ENCODE measurements around the gene FADS3. TPM values are rescaled to one million over a fixed set of nuclear protein-coding genes. Genes with fewer than 3 reads are reported as not detected.

Gene FADS3
- total RNA-seq, 4 donors from 2014 or later, result 12.7 to 24.7 (median 17.9) TPM

- 86% methylated on average over 8 of the region's 12 CpGs for WGBS
- H3K4me3 ChIP-seq, result no peak overlapping the region
- no peaks in the 10 kb centered on the region for H3K9me3 ChIP-seq
- H3K4me1 ChIP-seq, result no peaks in the 10 kb centered on the region
- peak overlapping the region; percentile 1 for H3K27ac ChIP-seq
- H3K36me3 ChIP-seq, result peaks cover 22% of the 10 kb centered on the region
- no peak for DNase-seq (ENCODE audit: low spot score in 2 of 2)
- no peak for TF ChIP-seq POLR2A (IDR thresholded peaks at IDR 0.05)
- no peak for TF ChIP-seq EP300 (IDR thresholded peaks at IDR 0.05)
- TF ChIP-seq POLR2AphosphoS5 (IDR thresholded peaks at IDR 0.05), result no peak
- TF ChIP-seq CTCF (IDR thresholded peaks at IDR 0.05), result no peak
- H3K27me3 ChIP-seq, result no peaks in the 10 kb centered on the region
These were observed 49.5 kb downstream of the FADS3 start for GRCh38 chr11:61841636-61842527.

GRCh38 chr11:61840371-61840770 lies 51.0 kb downstream of the FADS3 start:
- Histone ChIP-seq H3K36me3 (peaks cover 22% of the 10 kb centered on the region), H3K27me3 (no peaks in the 10 kb centered on the region), H3K9me3 (no peaks in the 10 kb centered on the region), H3K27ac (no peak overlapping the region), H3K4me1 (peaks cover 3% of the 10 kb centered on the region), H3K4me3 (no peak overlapping the region)
- 90% methylated on average over 7 of the region's 7 CpGs for WGBS
- DNase-seq (ENCODE audit: low spot score in 2 of 2), result no peak
- TF ChIP-seq POLR2A (IDR thresholded peaks at IDR 0.05), result no peak
- no peak for TF ChIP-seq CTCF (IDR thresholded peaks at IDR 0.05)
- no peak for TF ChIP-seq POLR2AphosphoS5 (IDR thresholded peaks at IDR 0.05)
- TF ChIP-seq EP300 (IDR thresholded peaks at IDR 0.05), result no peak

- no peak for TF ChIP-seq POLR2AphosphoS5 (IDR thresholded peaks at IDR 0.05)
- no peak for TF ChIP-seq POLR2A (IDR thresholded peaks at IDR 0.05)
- TF ChIP-seq EP300 (IDR thresholded peaks at IDR 0.05), result no peak
- no peak for TF ChIP-seq CTCF (IDR thresholded peaks at IDR 0.05)
- Histone ChIP-seq H3K9me3 (no peaks in the 10 kb centered on the region), H3K27me3 (no peaks in the 10 kb centered on the region), H3K27ac (no peak overlapping the region), H3K36me3 (peaks cover 22% of the 10 kb centered on the region), H3K4me1 (peaks cover 10% of the 10 kb centered on the region), H3K4me3 (no peak overlapping the region)
- DNase-seq (ENCODE audit: low spot score in 2 of 2), result no peak
- 92% methylated on average over 2 of the region's 2 CpGs for WGBS
These were observed 51.6 kb downstream of the FADS3 start for GRCh38 chr11:61839742-61840141.

- peaks cover 18% of the 10 kb centered on the region for H3K4me1 ChIP-seq
- H3K27ac ChIP-seq, result no peak overlapping the region
- H3K9me3 ChIP-seq, result no peaks in the 10 kb centered on the region
- H3K36me3 ChIP-seq, result peaks cover 22% of the 10 kb centered on the region
- WGBS, result 86% methylated on average over 10 of the region's 10 CpGs
- no peak for DNase-seq (ENCODE audit: low spot score in 2 of 2)
- H3K27me3 ChIP-seq, result no peaks in the 10 kb centered on the region
- H3K4me3 ChIP-seq, result no peak overlapping the region
- TF ChIP-seq POLR2AphosphoS5 (IDR thresholded peaks at IDR 0.05) (no peak), EP300 (IDR thresholded peaks at IDR 0.05) (no peak), CTCF (IDR thresholded peaks at IDR 0.05) (no peak)
These were observed 52.4 kb downstream of the FADS3 start for GRCh38 chr11:61838921-61839320.

- Histone ChIP-seq H3K27me3 (no peaks in the 10 kb centered on the region), H3K4me1 (peaks cover 19% of the 10 kb centered on the region), H3K27ac (no peak overlapping the region), H3K36me3 (peaks cover 22% of the 10 kb centered on the region), H3K4me3 (no peak overlapping the region), H3K9me3 (no peaks in the 10 kb centered on the region)
- no peak for DNase-seq (ENCODE audit: low spot score in 2 of 2)
- WGBS, result 91% methylated on average over 5 of the region's 5 CpGs
- TF ChIP-seq POLR2AphosphoS5 (IDR thresholded peaks at IDR 0.05), result no peak
- TF ChIP-seq CTCF (IDR thresholded peaks at IDR 0.05), result no peak
- no peak for TF ChIP-seq EP300 (IDR thresholded peaks at IDR 0.05)
- no peak for TF ChIP-seq POLR2A (IDR thresholded peaks at IDR 0.05)
These were observed 52.8 kb downstream of the FADS3 start for GRCh38 chr11:61838501-61838900.
